Activated CD4-positive, alpha-beta T cell treated with anti-CD3 and anti-CD28 coated beads, Interleukin-2, Interleukin-6, amounts not matched to agents 100 ng/mL and 50 ng/mL, durations not matched to agents 16 hours and 8 hours (primary cell): Measurements from ENCODE around the gene ECM2.

ENCODE experiments used
- DNase-seq: peaks from one replicate; pipeline ENCODE4 v3.0.0-alpha.2; 2020

Gene ECM2

GRCh38 chr9:92455217-92455616 lies 80.6 kb downstream of the ECM2 start:
- DNase-seq: peak; percentile 6

GRCh38 chr9:92446536-92446935 lies 89.3 kb downstream of the ECM2 start:
- DNase-seq: no peak
